Hematopoietic multipotent progenitor cell treated with erythropoietin and hydrocortisone succinate and interleukin-3 and kit ligand, for 8 days (in vitro differentiated cells): ENCODE data around the gene CNBD2.
"Not testable (repeated sequence)": the region's sequence is repeated elsewhere in the genome, so short reads cannot be mapped to it uniquely, and the experiment has no call there.

ENCODE experiments used
- DNase-seq: peaks from one replicate; pipeline ENCODE4 v3.0.0-alpha.2; 2015

Gene CNBD2

GRCh38 chr20:35967979-35968640, at the start of gene CNBD2:
CNBD2 (plus strand) TSS chr20:35968590; CDS start chr20:35968763, 173 bp downstream.
- DNase-seq, result no peak

- no peak for DNase-seq
Measured at GRCh38 chr20:35920523-35920922, 47.9 kb upstream of the CNBD2 start.

GRCh38 chr20:35929301-35929700, 39.1 kb upstream of the CNBD2 start:
- no peak for DNase-seq

GRCh38 chr20:35934050-35934449, 34.3 kb upstream of the CNBD2 start:
- no peak for DNase-seq

- DNase-seq, result no peak
Measured at GRCh38 chr20:35939264-35939663, 29.1 kb upstream of the CNBD2 start.

GRCh38 chr20:35941620-35942019, 26.8 kb upstream of the CNBD2 start:
- no peak for DNase-seq

GRCh38 chr20:35942243-35942642, 26.1 kb upstream of the CNBD2 start:
- DNase-seq, result no peak

- DNase-seq, result peak; percentile 76
Measured at GRCh38 chr20:35947489-35947888, 20.9 kb upstream of the CNBD2 start.

GRCh38 chr20:35947907-35948306, 20.5 kb upstream of the CNBD2 start:
- no peak for DNase-seq

- no peak for DNase-seq
Measured at GRCh38 chr20:35950093-35950492, 18.3 kb upstream of the CNBD2 start.

GRCh38 chr20:35952080-35952479, 16.3 kb upstream of the CNBD2 start:
- DNase-seq, result not testable (repeated sequence)

GRCh38 chr20:35952480-35953386, 15.7 kb upstream of the CNBD2 start:
- DNase-seq, result peak; percentile 63

- peak; percentile 37 for DNase-seq
Measured at GRCh38 chr20:35953387-35954199, 14.8 kb upstream of the CNBD2 start.

GRCh38 chr20:35954200-35954906, 14.0 kb upstream of the CNBD2 start, which contains the start of gene SCAND1:
SCAND1 (minus strand) TSS chr20:35954502; CDS start chr20:35954284, 218 bp downstream.
- DNase-seq, result peak; percentile 97

GRCh38 chr20:35954907-35955251, 13.5 kb upstream of the CNBD2 start:
- peak; percentile 63 for DNase-seq

GRCh38 chr20:35956616-35957015, 11.8 kb upstream of the CNBD2 start:
- DNase-seq, result no peak

- DNase-seq, result not testable (repeated sequence)
Measured at GRCh38 chr20:35959291-35959690, 9.1 kb upstream of the CNBD2 start.

GRCh38 chr20:35963878-35964277, 4.5 kb upstream of the CNBD2 start:
- DNase-seq, result no peak

- DNase-seq, result no peak
Measured at GRCh38 chr20:35968930-35969329, 540 bp downstream of the CNBD2 start.

- no peak for DNase-seq
Measured at GRCh38 chr20:35971981-35972380, 3.6 kb downstream of the CNBD2 start.

- DNase-seq, result no peak
Measured at GRCh38 chr20:35972462-35972861, 4.1 kb downstream of the CNBD2 start.

GRCh38 chr20:35974256-35974655, 5.9 kb downstream of the CNBD2 start:
- DNase-seq, result no peak
